ENCODE measurements around the gene SHMT1.
"Not testable (repeated sequence)": the region's sequence is repeated elsewhere in the genome, so short reads cannot be mapped to it uniquely, and the experiment has no call there.

The SHMT1 gene

GRCh38 chr17:18378205-18378505 lies 14.8 kb upstream of the SHMT1 start:
- DNase-seq, result no peak

DNA sequence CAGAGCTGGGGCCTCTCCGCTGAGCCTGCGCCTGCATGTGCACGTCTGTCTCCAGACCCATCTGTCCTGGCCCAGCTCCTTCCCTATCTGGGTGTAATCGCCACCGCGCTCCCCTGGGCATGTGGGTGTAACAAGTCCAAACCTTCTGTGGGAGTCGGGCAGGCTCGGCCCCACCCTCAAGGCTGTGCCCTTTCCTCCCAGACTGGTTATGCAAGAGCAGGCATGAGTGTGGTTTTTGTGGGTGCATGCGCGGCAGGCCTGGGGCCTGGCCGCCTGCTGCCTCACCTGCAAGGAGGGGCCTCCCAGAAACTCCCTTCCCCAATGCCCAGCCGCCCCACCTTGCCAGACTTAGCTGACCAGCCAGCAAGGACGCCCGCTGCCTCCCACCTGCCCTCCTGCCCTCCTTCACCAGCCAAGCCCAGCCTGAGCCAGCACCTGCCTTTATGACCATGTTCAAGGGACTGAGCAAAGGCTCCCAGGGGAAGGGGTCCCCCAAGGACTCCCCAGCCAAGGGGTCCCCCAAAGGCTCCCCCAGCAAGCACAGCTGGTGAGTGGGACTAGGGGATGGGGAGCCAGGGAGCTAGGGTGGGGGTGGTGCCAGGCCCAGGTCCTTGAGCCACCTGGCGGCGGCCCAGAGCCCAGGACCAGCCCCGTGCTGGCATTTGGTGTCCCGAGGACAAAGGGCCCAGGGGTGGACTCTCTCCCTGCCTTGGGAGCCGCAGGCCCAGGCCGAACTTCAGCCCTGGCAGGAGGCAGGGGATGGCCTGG lies 14.3 kb upstream of the SHMT1 start, which contains the start of gene EVPLL:
TSS of gene EVPLL (plus strand) at position 342 of the 768 bp plus-strand sequence. CDS start 3,160 bp downstream, outside the sequence.
- DNase-seq, result no peak

DNA sequence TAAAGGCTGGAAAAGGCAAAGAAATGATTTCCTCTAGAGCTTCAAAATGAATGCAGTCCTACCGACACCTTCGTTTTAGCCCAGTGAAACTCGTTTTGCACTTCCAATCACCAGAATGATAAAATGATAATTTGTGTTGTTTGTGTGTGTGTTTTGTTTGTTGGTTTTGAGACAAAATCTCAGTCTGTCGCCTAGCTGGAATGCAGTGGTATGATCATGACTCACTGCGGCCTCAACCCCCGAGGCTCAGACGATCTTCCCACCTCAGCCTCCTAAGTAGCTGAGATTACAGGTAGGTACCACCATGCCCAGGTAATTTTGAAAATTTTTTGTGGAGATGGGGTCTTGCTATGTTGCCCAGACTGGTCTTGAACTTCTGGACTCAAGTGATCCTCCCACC lies 10.9 kb upstream of the SHMT1 start:
- no peak for DNase-seq

DNA sequence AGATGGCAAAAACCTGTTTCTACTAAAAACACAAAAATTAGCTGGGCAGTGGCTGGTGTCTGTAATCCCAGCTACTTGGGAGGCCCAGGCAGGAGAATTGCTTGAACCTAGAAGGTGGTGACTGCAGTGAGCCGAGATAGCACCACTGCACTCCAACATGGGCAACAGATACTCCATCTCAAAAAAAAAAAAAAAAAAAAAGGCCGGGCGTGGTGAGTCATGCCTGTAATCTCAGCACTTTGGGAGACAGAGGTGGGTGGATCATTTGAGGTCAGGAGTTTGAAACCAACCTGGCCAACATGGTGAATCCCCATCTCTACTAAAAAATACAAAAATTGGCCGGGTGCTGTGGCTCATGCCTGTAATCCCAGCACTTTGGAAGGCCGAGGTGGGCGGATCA lies 9.8 kb upstream of the SHMT1 start:
- not testable (repeated sequence) for DNase-seq

GRCh38 chr17:18371455-18371854 lies 8.1 kb upstream of the SHMT1 start:
- DNase-seq, result no peak

GRCh38 chr17:18370761-18371160 lies 7.4 kb upstream of the SHMT1 start:
- no peak for DNase-seq

- no peak for DNase-seq
These were observed 5.6 kb upstream of the SHMT1 start for GRCh38 chr17:18368946-18369345.

- DNase-seq, result no peak
These were observed 816 bp upstream of the SHMT1 start for GRCh38 chr17:18364166-18364565.

DNA sequence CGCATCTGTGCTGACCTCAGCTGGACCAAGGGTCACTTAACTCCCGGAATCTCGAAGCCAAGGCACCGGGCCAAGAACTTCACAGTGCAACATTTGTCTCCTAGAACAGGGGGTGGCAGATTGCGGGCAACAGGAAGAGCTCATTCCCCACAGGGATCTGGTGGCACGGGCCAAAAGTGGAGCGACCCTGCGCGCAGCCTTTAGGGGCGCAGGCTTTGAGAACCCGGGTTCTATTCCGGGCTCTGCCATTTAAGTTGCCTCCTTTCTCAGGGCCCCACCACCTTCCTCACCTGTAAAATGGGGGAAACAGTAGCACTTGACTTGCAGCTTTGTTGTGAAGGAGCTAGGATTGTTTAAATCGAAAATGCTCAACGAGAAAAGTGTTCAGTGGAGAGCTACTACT lies 651 bp downstream of the SHMT1 start:
- no peak for DNase-seq

DNA sequence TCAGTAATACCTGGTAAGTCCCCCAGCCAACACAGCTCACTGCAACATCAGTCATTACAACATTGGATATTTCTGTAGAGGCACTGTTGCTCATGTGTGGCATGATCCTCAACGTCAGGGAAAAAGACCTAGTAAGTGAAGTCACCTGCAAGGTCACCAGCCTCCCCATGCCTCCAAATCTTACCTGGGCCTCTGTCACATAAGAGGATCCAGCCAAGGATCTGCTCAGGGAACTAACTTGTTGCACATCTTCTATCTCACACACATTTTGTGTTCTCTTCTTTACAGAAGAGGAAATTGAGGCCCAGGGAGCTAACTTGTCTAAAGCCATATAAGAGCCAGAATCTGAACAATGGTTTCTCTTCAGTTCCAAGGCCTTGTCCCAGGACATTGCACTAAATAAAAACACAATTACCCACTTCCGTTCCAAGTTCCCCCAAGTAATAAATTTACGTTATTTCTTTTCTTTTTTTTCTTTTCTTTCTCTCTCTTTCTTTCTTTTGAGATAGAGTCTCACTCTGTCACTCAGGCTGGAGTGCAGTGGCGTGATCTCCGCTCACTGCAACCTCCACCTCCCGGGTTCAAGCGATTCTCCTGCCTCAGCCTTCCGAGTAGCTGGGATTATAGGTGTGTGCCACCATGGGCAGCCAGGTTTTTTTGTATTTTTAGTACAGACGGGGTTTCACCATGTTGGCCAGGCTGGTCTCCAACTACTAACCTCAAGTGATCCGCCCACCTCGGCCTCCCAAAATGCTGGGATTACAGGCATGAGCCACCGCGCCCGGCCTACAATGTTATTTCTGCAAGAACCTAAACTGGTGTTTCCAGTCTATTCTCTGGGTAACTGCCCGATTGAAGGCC lies 1.3 kb downstream of the SHMT1 start:
- DNase-seq, result no peak

DNA sequence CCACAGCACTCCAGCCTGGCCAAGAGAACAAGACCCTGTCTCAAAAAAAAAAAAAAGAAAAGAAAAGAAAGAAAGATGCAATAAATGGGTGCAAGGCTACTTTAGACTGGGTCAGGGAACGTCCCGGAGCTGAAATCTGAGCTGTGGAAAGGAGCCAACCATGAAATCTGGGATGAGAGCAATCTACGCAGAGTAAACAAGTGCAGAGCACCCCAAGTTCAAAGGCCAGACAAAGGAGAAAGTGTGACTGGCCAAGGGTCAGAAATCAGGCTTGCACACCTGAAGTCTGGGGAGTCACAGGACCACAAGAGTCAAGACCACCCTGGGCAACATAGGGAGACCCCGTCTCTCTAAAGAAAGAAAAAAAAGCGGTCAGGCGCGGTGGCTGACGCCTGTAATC lies 2.8 kb downstream of the SHMT1 start:
- DNase-seq, result no peak

GRCh38 chr17:18356624-18357023 lies 6.7 kb downstream of the SHMT1 start:
- no peak for DNase-seq

DNA sequence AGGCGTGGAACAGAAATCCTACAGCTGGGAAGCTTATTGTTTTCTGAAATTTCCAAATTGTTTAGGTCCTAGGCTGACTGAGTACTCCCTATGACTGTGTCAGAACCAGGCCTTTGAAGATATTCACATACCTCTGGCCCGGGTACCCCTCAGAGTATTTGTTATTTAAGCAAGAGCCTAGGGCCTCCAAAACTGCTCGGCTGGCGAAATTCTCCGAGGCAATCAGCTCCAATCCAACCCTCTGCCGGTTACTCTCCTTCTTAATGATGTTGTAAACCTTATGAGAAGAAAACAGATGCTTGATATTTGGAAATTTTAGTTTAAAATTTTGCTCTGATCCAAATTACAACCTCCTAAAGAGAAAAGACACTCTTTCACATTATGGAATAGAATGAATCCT lies 9.8 kb downstream of the SHMT1 start:
- DNase-seq, result no peak

DNA sequence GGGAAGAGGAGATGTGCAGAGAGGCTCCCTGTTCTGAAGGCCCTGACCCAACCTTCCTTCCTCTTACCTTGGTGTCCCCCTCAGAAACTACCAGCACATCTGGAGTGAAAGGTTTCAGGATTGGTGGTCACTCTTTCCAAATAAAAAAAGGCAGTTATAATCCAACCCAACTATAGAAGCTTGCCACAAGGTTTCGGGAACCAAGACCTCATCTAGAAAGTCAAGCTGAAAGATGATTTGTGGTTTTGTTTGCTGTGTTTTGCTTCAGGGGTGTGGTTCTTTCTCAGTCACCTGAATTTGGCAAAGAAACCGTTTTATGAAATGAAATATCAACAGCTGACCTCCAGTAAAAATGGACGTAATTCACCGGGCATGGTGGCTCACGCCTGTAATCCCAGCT lies 19.3 kb downstream of the SHMT1 start:
- no peak for DNase-seq

GRCh38 chr17:18339933-18340332 lies 23.4 kb downstream of the SHMT1 start:
- DNase-seq, result no peak

DNA sequence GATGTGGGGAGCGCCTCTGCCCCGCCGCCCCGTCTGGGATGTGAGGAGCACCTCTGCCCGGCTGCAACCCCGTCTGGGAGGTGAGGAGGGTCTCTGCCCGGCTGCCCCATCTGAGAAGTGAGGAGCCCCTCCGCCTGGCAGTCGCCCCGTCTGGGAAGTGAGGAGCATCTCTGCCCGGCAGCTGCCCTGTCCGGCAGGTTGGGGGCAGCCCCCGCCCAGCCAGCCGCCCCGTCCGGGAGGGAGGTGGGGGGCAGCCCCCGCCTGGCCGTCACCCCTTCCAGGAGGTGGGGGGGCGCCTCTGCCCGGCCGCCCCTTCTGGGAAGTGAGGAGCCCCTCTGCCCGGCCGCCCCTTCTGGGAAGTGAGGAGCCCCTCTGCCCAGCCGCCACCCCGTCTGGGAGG lies 25.2 kb downstream of the SHMT1 start:
- not testable (repeated sequence) for DNase-seq

DNA sequence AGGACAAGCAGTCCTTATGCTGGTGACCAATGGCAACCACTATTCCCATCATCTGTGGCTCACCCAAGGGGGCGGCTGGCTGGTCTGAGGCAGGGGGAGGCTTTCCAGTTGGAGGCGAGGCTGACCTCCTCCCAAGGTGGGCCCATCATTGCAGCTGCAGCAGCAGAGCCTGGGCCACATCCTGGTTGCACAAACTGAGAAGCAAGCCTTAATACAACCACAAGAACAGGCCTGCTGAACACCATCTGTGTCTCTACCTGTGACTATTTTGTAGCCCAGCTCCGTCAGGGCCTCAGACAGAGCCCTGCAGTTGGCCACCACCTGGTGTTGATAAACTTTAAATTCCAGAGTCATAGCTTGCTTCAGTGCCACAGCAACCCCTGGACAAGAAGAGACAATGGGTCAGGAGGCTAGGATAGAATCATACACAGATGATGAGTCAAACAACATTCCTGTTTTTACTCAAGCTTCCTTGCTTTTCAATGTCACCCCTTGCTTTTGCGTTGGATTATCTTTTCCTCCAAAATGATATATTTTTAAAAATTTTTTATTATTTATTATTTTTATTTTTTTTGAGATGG lies 30.4 kb downstream of the SHMT1 start:
- DNase-seq, result no peak

- no peak for DNase-seq
These were observed 31.5 kb downstream of the SHMT1 start for GRCh38 chr17:18331879-18332278.

DNA sequence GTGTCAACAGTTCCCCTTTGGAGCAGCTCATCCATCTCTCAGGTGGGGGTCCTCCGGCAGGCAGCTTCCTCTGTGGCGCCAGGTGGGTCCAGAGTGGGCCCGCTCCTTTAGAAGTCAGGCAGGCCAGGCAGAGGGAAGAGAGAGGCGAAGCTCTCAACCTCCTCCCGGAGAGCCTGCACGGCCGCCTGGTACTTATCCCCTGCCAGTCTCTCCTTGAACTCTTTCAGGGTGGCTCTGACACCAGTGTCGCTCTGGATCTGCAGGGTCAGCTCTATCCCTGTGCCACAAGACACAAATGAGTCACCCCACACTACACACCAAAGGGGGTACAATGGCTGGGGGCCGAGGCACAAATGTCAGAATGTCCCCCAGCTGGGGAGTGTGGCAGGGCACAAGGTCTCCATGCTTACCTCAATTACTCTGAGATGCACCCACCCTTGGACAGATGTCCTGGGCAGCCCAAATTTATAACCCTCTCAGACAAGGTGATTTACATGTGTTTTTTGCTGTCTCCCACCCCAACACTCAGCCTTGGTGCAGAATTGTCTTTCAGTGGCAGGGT lies 34.6 kb downstream of the SHMT1 start:
- no peak for DNase-seq

GRCh38 chr17:18327556-18327955 lies 35.8 kb downstream of the SHMT1 start:
- DNase-seq, result no peak

DNA sequence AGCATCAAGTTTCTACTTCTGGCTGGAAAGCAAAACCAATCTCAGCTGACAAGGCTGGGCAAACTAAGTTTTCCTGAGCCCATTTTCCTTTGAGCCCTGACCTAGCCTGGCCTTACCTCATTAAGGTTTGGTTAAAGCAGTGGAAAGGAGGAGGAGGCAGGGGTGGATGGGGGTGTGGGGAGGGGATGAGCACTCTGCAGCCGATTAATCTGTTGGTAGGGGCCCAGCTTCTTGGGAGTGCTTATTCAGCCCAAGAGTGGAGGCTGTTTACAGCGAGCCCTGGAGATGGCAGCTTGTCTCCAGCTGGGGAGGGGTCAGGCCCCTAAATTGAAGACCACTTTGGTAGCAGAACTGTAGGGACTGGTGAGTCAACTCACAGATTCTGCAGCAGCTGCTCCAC lies 36.3 kb downstream of the SHMT1 start:
- no peak for DNase-seq

DNA sequence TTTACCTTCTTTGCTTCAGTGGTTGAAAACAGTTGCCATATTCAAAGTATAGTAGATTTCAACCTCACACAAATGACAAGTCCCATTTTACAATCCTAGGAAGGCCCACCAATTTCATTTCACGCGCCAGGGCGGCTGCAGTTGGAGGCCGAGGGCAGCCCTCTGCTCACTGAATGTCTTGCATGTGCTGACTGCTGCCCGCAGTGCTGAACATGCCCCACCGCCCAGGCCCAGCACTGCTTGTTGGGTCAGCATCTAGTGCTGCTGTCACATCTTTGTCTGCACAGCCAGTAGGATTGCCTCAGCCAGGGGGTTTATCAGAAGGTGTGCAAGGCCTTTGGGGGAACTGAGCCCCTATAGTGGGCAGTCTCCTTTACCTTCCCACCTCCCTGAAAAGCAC lies 36.8 kb downstream of the SHMT1 start:
- DNase-seq, result no peak

DNA sequence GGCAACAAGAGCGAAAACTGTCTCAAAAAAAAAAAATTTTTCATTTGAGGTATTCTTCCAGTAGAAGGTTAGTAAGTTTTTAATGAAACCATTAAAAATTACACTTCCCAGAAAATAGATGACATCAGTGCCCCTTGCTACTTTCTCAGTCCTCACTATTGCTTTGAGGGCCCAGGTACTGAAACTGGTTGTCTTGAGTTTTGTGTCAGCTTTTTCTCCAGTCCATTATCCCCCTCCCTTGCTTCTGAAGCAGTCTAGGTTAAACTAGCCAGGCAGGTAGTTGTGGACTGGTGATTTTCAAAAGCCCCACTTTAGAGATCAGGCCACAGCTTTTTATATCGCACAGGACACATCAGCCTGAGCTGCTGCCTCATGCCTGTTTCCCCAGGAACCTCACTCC lies 37.3 kb downstream of the SHMT1 start:
- no peak for DNase-seq

All from effector CD4-positive, alpha-beta T cell (primary cell).